Measurements from ENCODE around the gene FYN. TPM values are rescaled to one million over a fixed set of nuclear protein-coding genes. Genes with fewer than 3 reads are reported as not detected.

The FYN gene
- polyA plus RNA-seq, 2 of the 4 experiments (the other 2 are of a cell fraction): 3.5 to 3.7 TPM

DNA sequence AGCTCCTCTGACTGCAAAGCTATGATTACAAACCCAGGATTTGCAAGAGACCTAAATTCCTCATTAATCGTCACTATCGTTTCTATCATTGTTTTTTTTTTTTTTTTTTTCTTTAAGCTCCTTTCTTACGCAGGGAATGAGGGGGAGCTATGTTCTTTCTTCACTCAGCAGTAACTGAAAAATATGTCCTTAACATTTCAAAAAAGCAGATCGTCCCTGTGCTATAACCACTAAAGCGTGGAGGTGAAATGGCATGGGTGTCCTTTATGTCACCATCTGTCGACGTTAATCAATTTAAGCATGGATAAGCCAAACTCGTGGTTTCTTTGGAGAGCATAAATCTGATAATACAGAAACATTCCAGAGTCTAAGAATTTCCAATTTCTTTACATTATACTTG, 199.7 kb downstream of the FYN start:
- WGBS (ENCODE audit: missing lambda C conversion rate): 74% methylated on average over 8 of the region's 8 CpGs
- peaks cover 14% of the 10 kb centered on the region; the same call in 2 of the 3 replicates for H3K4me1 ChIP-seq
- H3K9me3 ChIP-seq: no peaks in the 10 kb centered on the region
- no peak for FAIRE-seq
- ChIA-PET POLR2A (no interaction called here), CTCF (no interaction called here)
- no peak overlapping the region for H3K27ac ChIP-seq
- no peak overlapping the region for H3K4me3 ChIP-seq
- TF ChIP-seq, protein P1, sequence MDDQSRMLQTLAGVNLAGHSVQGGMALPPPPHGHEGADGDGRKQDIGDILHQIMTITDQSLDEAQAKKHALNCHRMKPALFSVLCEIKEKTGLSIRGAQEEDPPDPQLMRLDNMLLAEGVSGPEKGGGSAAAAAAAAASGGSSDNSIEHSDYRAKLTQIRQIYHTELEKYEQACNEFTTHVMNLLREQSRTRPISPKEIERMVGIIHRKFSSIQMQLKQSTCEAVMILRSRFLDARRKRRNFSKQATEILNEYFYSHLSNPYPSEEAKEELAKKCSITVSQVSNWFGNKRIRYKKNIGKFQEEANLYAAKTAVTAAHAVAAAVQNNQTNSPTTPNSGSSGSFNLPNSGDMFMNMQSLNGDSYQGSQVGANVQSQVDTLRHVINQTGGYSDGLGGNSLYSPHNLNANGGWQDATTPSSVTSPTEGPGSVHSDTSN (IDR thresholded peaks at IDR 0.05): no peak
- TF ChIP-seq FOSL2 (IDR thresholded peaks at IDR 0.05): no peak
- no peak for TF ChIP-seq FOSL2 (CRISPR knock-in tag; IDR thresholded peaks at IDR 0.05)
- TF ChIP-seq PHF8 (IDR thresholded peaks at IDR 0.05; ENCODE audit: borderline replicate concordance, low read depth): no peak
- no peak for TF ChIP-seq MYC (IDR thresholded peaks at IDR 0.05; ENCODE audit: borderline replicate concordance, low read length)
- no peak for TF ChIP-seq GATA3 (IDR thresholded peaks at IDR 0.05; ENCODE audit: borderline replicate concordance)
- TF ChIP-seq CBX2 (IDR thresholded peaks at IDR 0.05; ENCODE audit: borderline replicate concordance, low read depth): no peak
- no peak for TF ChIP-seq KDM5A (IDR thresholded peaks at IDR 0.05)
- TF ChIP-seq, protein P2, sequence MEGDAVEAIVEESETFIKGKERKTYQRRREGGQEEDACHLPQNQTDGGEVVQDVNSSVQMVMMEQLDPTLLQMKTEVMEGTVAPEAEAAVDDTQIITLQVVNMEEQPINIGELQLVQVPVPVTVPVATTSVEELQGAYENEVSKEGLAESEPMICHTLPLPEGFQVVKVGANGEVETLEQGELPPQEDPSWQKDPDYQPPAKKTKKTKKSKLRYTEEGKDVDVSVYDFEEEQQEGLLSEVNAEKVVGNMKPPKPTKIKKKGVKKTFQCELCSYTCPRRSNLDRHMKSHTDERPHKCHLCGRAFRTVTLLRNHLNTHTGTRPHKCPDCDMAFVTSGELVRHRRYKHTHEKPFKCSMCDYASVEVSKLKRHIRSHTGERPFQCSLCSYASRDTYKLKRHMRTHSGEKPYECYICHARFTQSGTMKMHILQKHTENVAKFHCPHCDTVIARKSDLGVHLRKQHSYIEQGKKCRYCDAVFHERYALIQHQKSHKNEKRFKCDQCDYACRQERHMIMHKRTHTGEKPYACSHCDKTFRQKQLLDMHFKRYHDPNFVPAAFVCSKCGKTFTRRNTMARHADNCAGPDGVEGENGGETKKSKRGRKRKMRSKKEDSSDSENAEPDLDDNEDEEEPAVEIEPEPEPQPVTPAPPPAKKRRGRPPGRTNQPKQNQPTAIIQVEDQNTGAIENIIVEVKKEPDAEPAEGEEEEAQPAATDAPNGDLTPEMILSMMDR (IDR thresholded peaks at IDR 0.05): no peak
- no peak for TF ChIP-seq HOXB13 (CRISPR knock-in tag; IDR thresholded peaks at IDR 0.05; ENCODE audit: low read depth)
- no peak for TF ChIP-seq ESRRA (IDR thresholded peaks at IDR 0.05; ENCODE audit: borderline replicate concordance, low read length)
- TF ChIP-seq RNF2 (IDR thresholded peaks at IDR 0.05; ENCODE audit: borderline replicate concordance, low read depth): no peak
- no peak for TF ChIP-seq ZFP36 (IDR thresholded peaks at IDR 0.05; ENCODE audit: borderline replicate concordance, partially characterized antibody)
- TF ChIP-seq CHD4 (IDR thresholded peaks at IDR 0.05; ENCODE audit: borderline replicate concordance): no peak
- no peak for TF ChIP-seq ZSCAN20 (CRISPR knock-in tag; IDR thresholded peaks at IDR 0.05)
- no peak for TF ChIP-seq RCOR1 (IDR thresholded peaks at IDR 0.05; ENCODE audit: low read depth, low read length)
- no peak overlapping the region for H3K4me2 ChIP-seq
- no peak for DNase-seq (ENCODE audit: low read depth in 1 of 2, low spot score in 1 of 2)
- no peak for ATAC-seq

- no peak for TF ChIP-seq ZSCAN20 (CRISPR knock-in tag; IDR thresholded peaks at IDR 0.05)
- 72% methylated on average over 12 of the region's 17 CpGs for WGBS (ENCODE audit: missing lambda C conversion rate)
- no peak overlapping the region for H3K4me2 ChIP-seq
- ChIA-PET POLR2A (no interaction called here), CTCF (no interaction called here)
- ATAC-seq (no peak), DNase-seq (ENCODE audit: low read depth in 1 of 2, low spot score in 1 of 2) (no peak), FAIRE-seq (no peak)
- H3K9me3 ChIP-seq: no peaks in the 10 kb centered on the region
- peaks cover 14% of the 10 kb centered on the region; the same call in 2 of the 3 replicates for H3K4me1 ChIP-seq
- no peak overlapping the region for H3K27ac ChIP-seq
- H3K4me3 ChIP-seq: no peak overlapping the region
Observed at GRCh38 chr6:111672761-111673450, 200.3 kb downstream of the FYN start.

- ATAC-seq (no peak), FAIRE-seq (no peak), DNase-seq (ENCODE audit: low read depth in 1 of 2, low spot score in 1 of 2) (no peak)
- ChIA-PET POLR2A (no interaction called here), CTCF (no interaction called here)
- WGBS (ENCODE audit: missing lambda C conversion rate): 71% methylated on average over 4 of the region's 4 CpGs
- TF ChIP-seq, protein P3, sequence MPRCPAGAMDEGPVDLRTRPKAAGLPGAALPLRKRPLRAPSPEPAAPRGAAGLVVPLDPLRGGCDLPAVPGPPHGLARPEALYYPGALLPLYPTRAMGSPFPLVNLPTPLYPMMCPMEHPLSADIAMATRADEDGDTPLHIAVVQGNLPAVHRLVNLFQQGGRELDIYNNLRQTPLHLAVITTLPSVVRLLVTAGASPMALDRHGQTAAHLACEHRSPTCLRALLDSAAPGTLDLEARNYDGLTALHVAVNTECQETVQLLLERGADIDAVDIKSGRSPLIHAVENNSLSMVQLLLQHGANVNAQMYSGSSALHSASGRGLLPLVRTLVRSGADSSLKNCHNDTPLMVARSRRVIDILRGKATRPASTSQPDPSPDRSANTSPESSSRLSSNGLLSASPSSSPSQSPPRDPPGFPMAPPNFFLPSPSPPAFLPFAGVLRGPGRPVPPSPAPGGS (IDR thresholded peaks at IDR 0.05): no peak
- TF ChIP-seq HOXB13 (CRISPR knock-in tag; IDR thresholded peaks at IDR 0.05; ENCODE audit: low read depth) (no peak), GATA3 (IDR thresholded peaks at IDR 0.05; ENCODE audit: borderline replicate concordance) (no peak), SREBF2 (IDR thresholded peaks at IDR 0.05) (no peak), EHMT2 (IDR thresholded peaks at IDR 0.05; ENCODE audit: low read depth) (no peak)
- no peak overlapping the region for H3K4me3 ChIP-seq
- H3K27ac ChIP-seq: no peak overlapping the region
- no peaks in the 10 kb centered on the region for H3K4me1 ChIP-seq
- no peaks in the 10 kb centered on the region for H3K9me3 ChIP-seq
- no peak overlapping the region for H3K4me2 ChIP-seq
Observed at GRCh38 chr6:111669326-111669725, 203.9 kb downstream of the FYN start.
